ENCODE data around the gene CACNA1G.

GRCh38 chr17:50538549-50539410 lies 21.7 kb upstream of the CACNA1G start:
- TF ChIP-seq CTCF (IDR thresholded peaks at IDR 0.05; ENCODE audit: low read depth, low read length, poor library complexity, severe bottlenecking) (no peak), EZH2phosphoT487 (IDR thresholded peaks at IDR 0.05; ENCODE audit: borderline replicate concordance, low read length) (no peak)
